ENCODE results near the gene ADTRP.

The ADTRP gene

DNA sequence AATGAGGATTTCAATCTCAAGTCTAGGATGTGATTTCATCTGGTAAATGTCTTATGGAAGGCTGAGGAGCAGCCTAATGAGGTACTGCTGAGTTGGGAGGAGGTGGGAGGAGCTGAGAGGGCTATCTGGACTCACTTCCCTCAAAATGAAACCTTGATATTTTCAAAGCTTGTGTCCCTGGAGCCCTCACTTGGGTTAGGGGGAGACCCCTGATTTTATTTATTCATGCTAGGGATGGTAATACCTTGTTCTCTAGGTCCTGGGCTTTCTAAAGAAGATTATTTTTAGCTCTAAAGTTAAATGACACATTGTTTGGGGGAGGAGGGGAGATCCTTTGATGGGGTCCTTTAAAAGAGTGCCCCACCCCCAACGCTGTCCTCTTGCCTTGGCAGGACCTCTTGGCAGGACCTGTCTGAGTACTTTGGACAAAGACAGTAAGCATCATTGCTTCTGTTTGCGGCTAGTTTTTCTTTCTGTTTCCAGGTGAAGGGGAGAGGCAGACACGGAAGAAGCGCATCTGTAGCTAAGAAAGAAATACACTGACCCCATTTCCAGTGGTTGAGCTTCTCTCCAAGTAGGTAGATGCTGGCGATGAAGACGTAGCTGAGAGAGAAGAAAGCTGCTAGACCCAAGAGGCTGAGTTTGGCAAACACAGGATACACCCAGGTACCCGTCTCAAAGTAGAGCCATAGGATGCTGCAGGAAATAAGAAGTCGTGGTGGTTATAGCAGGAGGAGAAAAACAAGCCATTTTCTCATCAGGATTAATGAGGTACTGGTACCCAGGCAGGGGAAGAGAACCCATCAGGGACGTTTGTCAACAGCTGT is 55.6 kb downstream of the ADTRP start:
- no peaks in the 10 kb centered on the region for H3K27me3 ChIP-seq
- no peaks in the 10 kb centered on the region for H3K9me3 ChIP-seq
- H3K36me3 ChIP-seq, result no peaks in the 10 kb centered on the region
- no peak overlapping the region for H3K27ac ChIP-seq
- peaks cover 5 to 6% of the 10 kb centered on the region in 2 experiments for H3K4me1 ChIP-seq (ENCODE audit: control insufficient read depth in 1 of 2, insufficient read depth in 1 of 2, low read depth in 1 of 2, low read length in 1 of 2)
- TF ChIP-seq, protein P1, sequence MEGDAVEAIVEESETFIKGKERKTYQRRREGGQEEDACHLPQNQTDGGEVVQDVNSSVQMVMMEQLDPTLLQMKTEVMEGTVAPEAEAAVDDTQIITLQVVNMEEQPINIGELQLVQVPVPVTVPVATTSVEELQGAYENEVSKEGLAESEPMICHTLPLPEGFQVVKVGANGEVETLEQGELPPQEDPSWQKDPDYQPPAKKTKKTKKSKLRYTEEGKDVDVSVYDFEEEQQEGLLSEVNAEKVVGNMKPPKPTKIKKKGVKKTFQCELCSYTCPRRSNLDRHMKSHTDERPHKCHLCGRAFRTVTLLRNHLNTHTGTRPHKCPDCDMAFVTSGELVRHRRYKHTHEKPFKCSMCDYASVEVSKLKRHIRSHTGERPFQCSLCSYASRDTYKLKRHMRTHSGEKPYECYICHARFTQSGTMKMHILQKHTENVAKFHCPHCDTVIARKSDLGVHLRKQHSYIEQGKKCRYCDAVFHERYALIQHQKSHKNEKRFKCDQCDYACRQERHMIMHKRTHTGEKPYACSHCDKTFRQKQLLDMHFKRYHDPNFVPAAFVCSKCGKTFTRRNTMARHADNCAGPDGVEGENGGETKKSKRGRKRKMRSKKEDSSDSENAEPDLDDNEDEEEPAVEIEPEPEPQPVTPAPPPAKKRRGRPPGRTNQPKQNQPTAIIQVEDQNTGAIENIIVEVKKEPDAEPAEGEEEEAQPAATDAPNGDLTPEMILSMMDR (IDR thresholded peaks at IDR 0.05), result no peak
- H3K4me3 ChIP-seq (ENCODE audit: low read depth in 1 of 2, low read length in 1 of 2), result no peak overlapping the region

- Histone ChIP-seq H3K4me1 (ENCODE audit: control insufficient read depth in 1 of 2, insufficient read depth in 1 of 2, low read depth in 1 of 2, low read length in 1 of 2) (no peaks in the 10 kb centered on the region), H3K9me3 (no peaks in the 10 kb centered on the region), H3K36me3 (no peaks in the 10 kb centered on the region), H3K4me3 (ENCODE audit: low read depth in 1 of 2, low read length in 1 of 2) (no peak overlapping the region), H3K27ac (no peak overlapping the region), H3K27me3 (no peaks in the 10 kb centered on the region)
- TF ChIP-seq, protein P1 (IDR thresholded peaks at IDR 0.05), result no peak
Observed at GRCh38 chr6:11722220-11722619, 56.4 kb downstream of the ADTRP start.

GRCh38 chr6:11718463-11718862 is 60.1 kb downstream of the ADTRP start:
- Histone ChIP-seq H3K27me3 (no peaks in the 10 kb centered on the region), H3K4me3 (ENCODE audit: low read depth in 1 of 2, low read length in 1 of 2) (no peak overlapping the region), H3K9me3 (no peaks in the 10 kb centered on the region), H3K27ac (no peak overlapping the region), H3K36me3 (no peaks in the 10 kb centered on the region), H3K4me1 (ENCODE audit: control insufficient read depth in 1 of 2, insufficient read depth in 1 of 2, low read depth in 1 of 2, low read length in 1 of 2) (peaks cover 1 to 8% of the 10 kb centered on the region in 2 experiments)
- TF ChIP-seq, protein P1 (IDR thresholded peaks at IDR 0.05), result no peak

- peaks cover 5 to 13% of the 10 kb centered on the region in 2 experiments for H3K4me1 ChIP-seq (ENCODE audit: control insufficient read depth in 1 of 2, insufficient read depth in 1 of 2, low read depth in 1 of 2, low read length in 1 of 2)
- H3K9me3 ChIP-seq, result no peaks in the 10 kb centered on the region
- no peak overlapping the region for H3K27ac ChIP-seq
- H3K36me3 ChIP-seq, result no peaks in the 10 kb centered on the region
- TF ChIP-seq, protein P1 (IDR thresholded peaks at IDR 0.05), result no peak
- no peak overlapping the region for H3K4me3 ChIP-seq (ENCODE audit: low read depth in 1 of 2, low read length in 1 of 2)
- no peaks in the 10 kb centered on the region for H3K27me3 ChIP-seq
Observed at GRCh38 chr6:11718031-11718430, 60.6 kb downstream of the ADTRP start.

DNA sequence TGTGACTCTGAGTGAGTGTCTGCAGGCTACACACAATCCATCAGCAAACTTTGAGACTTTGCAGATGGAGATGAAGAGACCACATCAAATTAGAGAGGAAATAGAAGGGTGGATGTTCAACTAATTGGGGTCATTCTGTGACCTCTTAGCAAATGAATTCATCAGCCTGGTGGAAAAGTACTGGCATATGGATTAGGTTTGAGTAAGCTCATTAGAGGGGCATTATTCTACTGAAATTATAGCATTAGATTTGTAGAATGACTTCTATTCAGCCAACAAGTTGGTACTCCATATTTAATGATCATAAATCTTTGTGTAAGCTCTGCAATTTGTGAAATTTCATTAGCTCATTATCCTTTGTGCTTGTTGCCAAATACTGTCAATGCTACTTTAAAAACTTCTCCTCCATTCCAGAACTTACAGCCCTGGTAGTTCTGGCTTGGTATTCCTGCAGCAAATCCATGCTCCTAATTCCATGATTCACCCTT is 63.8 kb downstream of the ADTRP start:
- Histone ChIP-seq H3K4me3 (ENCODE audit: low read depth in 1 of 2, low read length in 1 of 2) (no peak overlapping the region), H3K27ac (peak overlapping the region; percentile 13), H3K9me3 (no peaks in the 10 kb centered on the region), H3K27me3 (no peaks in the 10 kb centered on the region), H3K4me1 (ENCODE audit: control insufficient read depth in 1 of 2, insufficient read depth in 1 of 2, low read depth in 1 of 2, low read length in 1 of 2) (peaks cover 35 to 44% of the 10 kb centered on the region in 2 experiments), H3K36me3 (no peaks in the 10 kb centered on the region)
- TF ChIP-seq, protein P1 (IDR thresholded peaks at IDR 0.05), result no peak

Measured in neutrophil (primary cell).